Kidney capillary endothelial cell (primary cell): ENCODE results near the gene AGO1.
"Not testable (repeated sequence)": the region's sequence is repeated elsewhere in the genome, so short reads cannot be mapped to it uniquely, and the experiment has no call there.

ENCODE experiments used
- DNase-seq: peaks from one replicate; pipeline ENCODE4 v3.0.0-alpha.2; 2018; ENCODE audit warnings: low spot score

AGO1 gene

GRCh38 chr1:35972631-35973030 lies 89.6 kb downstream of the AGO1 start:
- not testable (repeated sequence) for DNase-seq

- DNase-seq: no peak
These were observed 97.1 kb downstream of the AGO1 start for GRCh38 chr1:35980090-35980489.
